PC-9 (cell line): Measurements from ENCODE around the gene MSH3.

Experiments used
- EZH2 ChIP-seq: fragments of 200-600 bp; sonication (generic); IDR thresholded peaks from 2 replicates; pipeline ENCODE4 v1.8.0; 2017; ENCODE audit warnings: antibody characterized with exemption, low read depth
- TF ChIP-seq, protein P1 (sequence below): fragments of 200-600 bp; sonication (generic); conservative IDR thresholded peaks from 2 replicates; pipeline ENCODE4 v1.6.1; 2017; ENCODE audit warnings: mixed run types, antibody characterized with exemption, mild to moderate bottlenecking, moderate library complexity

DNA sequence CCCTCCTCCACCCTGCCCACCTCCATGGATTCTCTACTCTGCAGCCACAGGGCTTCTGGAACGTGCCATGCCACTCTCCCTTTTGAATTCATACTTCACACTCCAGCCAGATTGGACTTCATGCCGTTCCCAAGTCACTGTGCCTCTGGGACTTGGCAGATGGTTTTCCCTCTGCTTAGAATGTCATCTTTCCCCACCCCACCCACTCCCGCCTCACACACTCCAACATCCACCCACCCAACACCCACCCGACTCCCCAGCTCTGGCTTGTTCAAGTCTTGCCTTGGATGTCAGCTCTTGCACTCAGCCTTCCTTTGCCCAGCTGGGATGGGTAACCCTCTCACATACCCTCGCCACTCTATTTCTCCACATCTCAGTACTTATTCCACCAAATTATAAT lies 142.4 kb downstream of the MSH3 start:
- TF ChIP-seq, protein P1, sequence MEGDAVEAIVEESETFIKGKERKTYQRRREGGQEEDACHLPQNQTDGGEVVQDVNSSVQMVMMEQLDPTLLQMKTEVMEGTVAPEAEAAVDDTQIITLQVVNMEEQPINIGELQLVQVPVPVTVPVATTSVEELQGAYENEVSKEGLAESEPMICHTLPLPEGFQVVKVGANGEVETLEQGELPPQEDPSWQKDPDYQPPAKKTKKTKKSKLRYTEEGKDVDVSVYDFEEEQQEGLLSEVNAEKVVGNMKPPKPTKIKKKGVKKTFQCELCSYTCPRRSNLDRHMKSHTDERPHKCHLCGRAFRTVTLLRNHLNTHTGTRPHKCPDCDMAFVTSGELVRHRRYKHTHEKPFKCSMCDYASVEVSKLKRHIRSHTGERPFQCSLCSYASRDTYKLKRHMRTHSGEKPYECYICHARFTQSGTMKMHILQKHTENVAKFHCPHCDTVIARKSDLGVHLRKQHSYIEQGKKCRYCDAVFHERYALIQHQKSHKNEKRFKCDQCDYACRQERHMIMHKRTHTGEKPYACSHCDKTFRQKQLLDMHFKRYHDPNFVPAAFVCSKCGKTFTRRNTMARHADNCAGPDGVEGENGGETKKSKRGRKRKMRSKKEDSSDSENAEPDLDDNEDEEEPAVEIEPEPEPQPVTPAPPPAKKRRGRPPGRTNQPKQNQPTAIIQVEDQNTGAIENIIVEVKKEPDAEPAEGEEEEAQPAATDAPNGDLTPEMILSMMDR = no peak
- TF ChIP-seq EZH2 = no peak
